ENCODE data around the gene COPG2.

DNA sequence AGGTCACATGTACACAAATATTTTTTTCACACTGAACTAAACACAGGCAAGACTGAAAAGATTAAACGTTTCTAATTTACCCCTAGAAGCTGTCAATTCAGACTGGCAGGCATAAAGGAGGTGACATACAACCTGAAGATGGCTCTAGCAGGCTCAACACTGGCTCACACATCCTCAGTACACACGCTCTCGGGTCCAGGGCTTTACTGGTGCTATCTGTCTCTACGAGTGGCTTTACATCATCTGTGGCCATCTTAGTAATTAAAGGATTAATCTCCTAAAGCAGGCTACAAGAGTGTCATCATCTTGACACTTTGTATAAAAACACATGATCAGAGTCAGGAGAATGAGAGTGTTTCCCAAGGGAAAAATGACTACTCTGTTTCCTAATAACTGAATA lies 57.3 kb downstream of the COPG2 start:
- TF ChIP-seq, protein P1, sequence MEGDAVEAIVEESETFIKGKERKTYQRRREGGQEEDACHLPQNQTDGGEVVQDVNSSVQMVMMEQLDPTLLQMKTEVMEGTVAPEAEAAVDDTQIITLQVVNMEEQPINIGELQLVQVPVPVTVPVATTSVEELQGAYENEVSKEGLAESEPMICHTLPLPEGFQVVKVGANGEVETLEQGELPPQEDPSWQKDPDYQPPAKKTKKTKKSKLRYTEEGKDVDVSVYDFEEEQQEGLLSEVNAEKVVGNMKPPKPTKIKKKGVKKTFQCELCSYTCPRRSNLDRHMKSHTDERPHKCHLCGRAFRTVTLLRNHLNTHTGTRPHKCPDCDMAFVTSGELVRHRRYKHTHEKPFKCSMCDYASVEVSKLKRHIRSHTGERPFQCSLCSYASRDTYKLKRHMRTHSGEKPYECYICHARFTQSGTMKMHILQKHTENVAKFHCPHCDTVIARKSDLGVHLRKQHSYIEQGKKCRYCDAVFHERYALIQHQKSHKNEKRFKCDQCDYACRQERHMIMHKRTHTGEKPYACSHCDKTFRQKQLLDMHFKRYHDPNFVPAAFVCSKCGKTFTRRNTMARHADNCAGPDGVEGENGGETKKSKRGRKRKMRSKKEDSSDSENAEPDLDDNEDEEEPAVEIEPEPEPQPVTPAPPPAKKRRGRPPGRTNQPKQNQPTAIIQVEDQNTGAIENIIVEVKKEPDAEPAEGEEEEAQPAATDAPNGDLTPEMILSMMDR (conservative IDR thresholded peaks at IDR 0.05; ENCODE audit: low read length), result no peak
- no peak for TF ChIP-seq EZH2phosphoT487 (IDR thresholded peaks at IDR 0.05; ENCODE audit: borderline replicate concordance)

Measured in Loucy (cell line).